HG03159 (cell line): ENCODE measurements around the gene MYH14.

Experiments used
- ATAC-seq: cut with Tn5 transposase; IDR thresholded peaks from one replicate; pipeline ENCODE4 v1.9.1; 2021; ENCODE audit warnings: mild to moderate bottlenecking, moderate library complexity; ENCODE audit not compliant: unreplicated experiment

Gene MYH14

DNA sequence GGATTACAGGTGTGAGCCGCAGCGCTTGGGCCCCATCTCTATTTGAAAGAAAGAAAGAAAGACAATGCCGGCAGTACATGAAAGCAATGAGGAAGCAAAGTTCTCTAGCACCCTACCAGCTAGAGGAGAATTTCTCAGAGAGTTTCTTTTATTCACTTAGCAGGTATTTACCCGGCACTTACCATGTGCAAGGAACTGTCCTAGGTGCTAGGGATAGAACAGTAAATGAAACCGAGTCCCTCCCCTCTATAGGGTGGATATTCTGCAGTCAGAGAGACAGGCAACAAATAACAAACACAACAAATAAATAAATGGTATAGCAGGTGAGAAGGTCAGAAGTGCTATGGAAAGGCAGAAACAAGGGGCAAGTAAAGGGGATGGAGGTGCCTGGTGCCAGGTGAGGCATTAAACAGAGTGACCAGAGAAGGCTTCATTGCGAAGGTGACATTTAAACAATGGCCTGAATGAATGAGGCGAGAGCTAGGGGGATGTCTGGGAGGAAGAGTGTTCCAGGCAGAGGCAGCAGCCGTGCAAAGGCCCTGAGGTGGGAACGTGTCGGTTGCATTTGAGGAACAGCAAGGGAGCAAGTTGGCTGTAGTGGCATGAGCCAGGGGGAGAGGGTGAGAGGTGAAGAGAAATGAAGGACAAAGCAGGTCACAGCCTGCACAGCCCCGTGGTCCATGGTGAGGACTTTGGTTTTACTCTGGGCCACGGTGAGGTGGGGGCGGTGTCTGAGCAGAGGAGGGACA, 10.8 kb upstream of the MYH14 start:
- ATAC-seq = no peak

DNA sequence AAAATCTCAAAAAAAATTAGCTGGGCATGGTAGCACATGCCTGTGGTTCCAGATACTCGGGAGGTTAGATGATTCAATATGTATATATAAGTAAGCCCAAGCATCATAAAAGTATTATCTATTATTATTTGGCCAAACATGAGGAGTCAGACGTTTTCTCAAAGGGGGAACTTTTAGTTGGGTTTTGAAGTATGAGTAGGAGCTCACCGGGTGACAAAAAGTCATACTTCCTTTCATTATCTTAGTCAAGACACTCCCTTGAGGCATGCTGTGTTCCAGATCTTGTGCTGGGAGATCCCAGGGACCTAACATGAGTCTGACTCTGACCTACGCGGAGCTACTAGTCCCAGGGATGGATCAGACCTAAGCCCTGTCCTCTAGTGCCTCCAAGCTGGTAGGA, 8.2 kb upstream of the MYH14 start:
- ATAC-seq = no peak

DNA sequence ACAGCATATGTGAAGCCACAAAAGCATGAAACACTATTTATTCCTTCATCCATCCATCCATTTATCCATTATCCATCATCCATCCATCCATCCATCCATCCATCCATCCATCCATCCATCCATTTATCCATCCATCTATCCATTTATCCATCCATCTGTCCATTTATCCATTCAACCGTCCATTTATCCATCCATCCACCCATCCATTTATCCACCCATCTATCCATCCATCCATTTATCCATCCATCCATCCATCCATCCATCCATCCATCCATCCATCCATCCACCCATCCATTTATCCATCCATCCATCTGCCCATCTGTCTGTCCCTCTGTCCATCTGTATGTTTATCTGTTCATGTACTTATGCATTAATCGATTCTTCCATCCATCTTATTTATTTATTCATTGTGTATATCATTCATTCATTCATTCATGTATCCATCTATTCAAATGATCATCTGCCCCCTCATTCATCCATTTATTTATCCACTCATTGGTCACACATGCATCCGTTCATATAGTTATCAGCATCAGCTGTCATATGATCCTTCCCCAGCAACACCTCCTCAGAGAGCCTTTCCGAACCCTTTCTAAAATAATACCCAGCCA, 7.0 kb upstream of the MYH14 start:
- ATAC-seq = no peak

DNA sequence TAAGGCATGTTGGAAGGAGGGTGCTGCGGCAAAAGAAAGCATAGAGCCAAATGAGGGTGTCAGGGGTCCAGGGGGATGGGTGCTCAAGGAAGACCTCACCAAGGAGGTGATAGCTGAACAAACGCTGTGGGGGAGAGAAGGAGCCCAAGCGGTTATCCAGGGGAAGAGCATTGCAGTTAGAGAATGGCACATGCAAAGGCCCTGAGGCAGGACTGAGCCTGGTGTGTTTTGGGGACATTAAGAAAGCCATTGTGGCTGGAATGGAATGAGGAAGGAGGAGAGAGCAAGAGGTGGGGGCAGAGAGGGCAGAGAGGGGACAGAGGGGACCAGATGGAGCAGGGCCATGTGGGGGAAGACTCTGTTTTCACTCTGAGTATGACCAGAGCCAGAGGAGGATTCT, 6.1 kb upstream of the MYH14 start:
- ATAC-seq = no peak

DNA sequence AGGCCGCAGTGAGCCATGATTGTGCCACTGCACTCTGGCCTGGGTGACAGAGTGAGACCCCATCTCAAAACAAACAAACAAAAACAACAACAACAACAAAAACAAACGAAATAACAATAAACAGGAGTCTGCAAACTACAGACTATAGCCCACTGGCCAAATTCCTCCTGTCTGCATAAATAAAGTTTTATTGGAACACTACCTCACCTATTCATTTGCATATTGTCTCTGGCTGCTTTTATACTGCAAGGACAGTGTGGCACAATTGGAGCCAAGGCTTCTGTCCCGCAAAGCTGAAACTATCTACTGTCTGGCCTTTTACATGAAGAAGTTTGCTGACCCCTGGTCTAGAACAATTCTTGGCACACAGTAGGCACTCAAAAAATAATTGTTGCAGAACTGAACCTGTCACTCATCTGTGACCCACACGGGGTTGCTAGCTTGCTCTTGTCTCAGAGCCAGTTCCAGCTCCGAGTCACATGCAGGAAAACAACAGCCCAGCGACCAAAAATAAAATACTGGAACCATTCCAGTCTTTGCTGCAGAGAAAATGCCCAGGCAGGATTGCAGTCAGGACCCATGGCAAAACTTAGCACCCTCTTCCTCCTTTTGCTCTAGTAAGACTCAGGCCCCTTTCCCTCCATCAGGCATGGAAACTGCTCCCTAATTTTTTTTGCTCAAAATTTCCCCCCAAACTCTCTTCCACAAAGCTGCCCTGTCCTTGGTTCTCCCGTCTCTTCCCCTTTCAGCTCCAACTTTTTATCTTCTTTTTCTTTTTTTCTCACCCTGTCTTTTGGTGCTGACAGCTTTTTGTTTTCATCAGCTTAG, 4.8 kb upstream of the MYH14 start:
- ATAC-seq = no peak

DNA sequence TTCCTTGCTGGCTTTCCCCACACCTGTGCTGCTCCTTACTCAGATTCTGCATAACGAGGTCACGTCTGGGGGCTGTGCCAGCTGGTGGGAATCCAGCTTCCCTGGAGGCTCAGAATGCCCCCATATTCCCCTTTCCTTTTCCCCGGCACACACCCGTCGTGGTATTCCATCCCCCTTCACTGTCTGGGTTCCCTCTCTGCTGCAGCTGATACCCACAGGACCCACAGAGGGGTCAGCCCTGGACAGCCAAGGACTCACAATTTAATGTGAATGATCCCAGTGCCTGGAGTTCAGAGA, 4.2 kb upstream of the MYH14 start:
- ATAC-seq = no peak

DNA sequence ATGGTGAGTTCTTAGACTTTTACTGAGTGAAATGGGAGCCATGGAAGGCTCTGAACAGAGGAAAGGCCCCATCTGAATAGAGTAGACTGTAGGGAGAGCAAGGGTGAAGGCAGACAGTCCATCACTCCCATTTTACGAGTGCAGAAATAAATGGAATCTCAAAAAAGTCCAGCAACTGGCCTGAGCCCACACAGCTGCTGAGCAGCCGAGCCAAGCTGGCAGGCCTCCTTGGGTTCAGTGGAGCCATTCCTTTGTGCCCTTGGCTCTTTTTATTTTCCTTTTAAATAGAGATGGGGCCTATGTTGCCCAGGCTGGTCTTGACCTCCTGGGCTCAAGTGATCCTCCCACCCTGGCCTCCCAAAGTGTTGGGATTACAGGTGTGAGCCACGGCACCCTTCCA, 1.0 kb upstream of the MYH14 start:
- no peak for ATAC-seq

DNA sequence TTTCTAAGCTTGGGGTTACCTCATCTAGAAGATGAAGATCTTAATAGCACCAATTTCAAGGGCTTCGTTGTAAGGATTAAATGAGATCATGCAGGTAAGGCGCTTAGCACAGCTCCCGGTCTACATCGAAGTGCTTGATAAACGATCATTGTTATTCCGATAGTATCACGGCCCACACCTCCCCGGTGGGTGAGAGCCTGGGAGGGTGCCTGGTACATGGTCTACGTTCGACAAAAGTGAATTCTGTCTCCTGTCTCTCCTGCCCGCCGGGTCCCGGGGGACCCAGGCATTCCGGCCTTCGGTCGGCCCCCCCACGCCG, 501 bp upstream of the MYH14 start:
- ATAC-seq = no peak

DNA sequence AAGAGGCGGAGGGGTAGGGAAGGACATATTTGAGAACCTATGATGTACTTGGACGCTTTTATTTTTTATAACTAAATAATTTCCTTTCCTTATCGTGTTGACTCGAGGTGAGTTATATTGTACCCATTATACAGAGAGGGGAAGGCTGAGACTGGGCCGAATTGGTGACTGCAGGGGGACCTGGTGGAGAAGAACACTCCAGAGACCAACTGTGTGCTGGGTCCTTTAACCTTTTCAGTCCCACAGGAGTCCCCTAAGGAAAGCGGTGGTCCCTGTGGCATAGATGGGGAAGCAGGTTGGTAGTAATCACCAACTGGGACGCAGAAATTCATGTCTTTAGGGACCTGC, 633 bp downstream of the MYH14 start:
- ATAC-seq = no peak

DNA sequence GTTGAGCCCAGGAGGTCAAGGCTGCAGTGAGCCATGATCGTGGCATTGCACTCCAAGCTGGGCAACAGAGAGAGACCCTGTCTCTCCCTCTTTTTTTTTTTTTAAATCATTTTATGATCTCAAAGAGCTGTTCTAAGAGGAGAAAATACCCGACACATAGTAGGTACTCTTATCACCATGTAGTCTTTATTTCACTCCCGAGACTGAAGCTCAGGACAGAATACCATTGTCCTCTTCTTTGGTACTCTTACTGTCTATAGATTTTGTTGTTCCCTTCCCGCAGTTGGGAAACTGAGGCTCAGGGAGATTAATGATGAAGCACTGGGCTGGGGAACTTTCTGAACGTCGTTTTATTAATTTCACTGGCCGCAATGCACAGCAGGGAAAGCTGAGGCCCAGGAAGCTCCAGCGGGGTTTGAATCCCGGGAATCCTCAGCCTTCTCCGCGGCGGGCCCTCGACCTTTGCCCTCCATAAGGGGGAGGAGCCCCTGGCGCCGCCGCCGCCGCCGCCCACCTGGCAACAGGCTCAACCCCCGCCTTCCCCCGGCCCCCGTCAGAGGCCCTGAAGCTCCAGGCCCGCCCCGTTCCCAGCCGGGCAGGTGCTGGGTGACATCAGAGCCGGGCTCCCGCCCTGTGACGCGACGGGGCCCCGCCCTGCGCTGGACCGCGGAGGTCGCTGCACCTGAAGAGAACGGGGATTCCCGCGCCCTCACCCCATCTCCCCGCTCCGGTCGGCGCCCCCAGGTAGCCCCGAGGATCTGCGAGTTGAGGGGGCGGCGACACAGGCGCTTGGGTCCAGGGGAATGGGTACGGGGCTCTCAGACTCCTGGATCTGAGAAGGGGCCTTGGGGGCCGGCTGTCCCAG, 1.6 kb downstream of the MYH14 start:
- no peak for ATAC-seq

DNA sequence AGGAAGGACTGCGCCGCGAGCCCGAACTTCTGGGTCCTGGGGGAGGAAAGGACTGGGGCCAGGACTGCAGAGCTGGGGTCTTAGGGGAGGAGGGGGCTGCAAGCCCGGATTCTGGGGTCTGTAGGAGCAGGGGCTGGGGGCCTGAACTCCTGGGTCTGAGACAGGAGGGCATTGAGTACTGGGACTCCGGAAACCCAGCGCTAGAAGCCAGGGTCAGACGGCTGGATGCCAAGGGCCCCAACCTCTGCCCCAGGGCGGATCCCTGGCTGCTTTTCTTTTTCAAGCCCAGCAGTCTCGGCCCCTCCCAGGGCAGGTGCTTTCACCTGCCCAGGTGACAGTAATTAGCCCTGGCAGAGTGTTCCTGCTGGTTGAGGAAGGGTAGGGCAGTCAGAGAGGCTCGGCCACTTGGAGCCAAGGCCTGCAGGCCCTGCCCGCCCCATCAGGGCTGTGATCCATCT, 2.3 kb downstream of the MYH14 start:
- ATAC-seq = no peak

DNA sequence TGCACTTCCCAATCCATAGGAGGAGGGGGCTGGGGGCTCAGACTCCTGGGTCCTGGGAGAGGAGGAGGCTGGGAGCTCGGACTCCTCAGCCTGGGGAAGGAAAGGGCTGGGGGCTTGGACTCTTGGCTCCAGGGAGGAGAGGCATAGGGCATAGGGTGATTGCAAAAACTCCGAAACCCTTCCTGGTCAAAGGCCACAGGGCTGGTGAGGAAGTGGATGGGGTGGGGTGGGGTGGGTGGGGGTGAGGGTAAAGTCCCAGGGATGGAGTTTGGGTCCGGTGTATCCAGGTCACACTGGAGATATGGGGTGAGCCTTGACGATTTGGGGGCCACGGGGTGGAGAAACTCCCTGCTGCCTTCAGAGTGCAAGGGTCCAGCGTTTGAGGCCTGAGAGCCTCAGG, 2.8 kb downstream of the MYH14 start:
- ATAC-seq = no peak

DNA sequence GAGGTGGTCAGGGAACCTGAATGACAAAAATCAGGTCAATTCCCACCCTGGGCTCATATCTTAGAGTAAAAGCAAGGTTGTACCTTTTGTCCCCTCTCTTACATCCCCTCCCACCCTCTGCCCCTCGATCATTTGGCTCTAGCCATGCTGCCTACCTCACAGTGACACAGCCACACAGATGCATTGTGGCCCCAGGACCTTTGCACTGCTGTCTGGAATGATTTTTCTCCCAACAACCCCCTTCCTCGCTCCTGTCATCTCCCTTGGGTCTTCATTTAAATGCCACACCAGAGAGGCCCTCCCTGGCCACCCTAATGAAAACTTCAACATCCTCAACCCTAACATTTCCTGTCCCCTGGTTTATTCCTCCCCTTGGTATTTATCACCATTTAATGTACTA, 4.3 kb downstream of the MYH14 start:
- no peak for ATAC-seq

DNA sequence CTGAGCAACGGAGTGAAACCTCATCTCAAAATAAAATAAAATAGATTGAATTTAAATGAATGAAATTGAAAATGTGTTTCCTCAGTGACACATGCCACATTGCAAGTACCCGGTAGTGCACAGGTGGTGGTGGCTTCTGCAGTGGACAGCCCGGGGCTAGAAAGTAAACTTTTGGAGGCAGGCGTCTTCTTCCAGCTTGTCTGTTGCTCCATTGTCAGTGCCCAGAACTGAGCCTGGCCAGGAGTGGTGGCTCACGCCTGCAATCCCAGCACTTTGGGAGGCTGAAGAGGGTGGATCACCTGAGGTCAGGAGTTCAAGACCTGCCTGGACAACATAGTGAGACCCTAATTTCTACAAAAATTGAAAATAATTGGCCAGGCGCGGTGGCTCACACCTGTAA, 5.7 kb downstream of the MYH14 start:
- ATAC-seq = no peak

DNA sequence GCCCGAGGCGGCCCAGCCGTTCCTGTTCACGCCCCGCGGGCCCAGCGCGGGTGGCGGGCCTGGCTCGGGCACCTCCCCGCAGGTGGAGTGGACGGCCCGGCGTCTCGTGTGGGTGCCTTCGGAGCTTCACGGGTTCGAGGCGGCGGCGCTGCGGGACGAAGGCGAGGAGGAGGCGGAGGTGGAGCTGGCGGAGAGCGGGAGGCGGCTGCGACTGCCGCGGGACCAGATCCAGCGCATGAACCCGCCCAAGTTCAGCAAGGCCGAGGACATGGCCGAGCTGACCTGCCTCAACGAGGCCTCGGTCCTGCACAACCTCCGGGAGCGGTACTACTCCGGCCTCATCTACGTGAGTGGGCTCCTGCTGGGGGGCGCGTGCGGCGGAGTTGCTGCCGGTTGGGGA, 7.0 kb downstream of the MYH14 start:
- no peak for ATAC-seq

DNA sequence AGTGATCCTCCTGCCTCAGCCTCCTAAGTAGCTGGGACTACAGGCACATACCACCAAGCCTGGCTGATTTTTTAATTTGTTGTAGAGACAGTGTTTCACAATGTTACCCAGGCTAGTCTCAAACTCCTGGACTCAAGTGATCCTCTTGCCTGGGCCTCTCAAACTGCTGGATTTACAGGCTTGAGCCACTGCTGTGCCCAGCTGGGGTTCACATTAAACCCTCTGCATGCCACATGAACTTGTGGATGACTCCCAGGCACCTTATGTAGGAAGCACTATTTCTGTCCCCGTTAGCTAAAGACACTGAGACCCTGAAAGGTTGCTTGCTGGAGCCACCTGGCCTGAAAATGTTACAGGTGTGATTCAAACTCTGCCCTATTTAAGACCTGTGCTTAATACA, 10.5 kb downstream of the MYH14 start:
- no peak for ATAC-seq

DNA sequence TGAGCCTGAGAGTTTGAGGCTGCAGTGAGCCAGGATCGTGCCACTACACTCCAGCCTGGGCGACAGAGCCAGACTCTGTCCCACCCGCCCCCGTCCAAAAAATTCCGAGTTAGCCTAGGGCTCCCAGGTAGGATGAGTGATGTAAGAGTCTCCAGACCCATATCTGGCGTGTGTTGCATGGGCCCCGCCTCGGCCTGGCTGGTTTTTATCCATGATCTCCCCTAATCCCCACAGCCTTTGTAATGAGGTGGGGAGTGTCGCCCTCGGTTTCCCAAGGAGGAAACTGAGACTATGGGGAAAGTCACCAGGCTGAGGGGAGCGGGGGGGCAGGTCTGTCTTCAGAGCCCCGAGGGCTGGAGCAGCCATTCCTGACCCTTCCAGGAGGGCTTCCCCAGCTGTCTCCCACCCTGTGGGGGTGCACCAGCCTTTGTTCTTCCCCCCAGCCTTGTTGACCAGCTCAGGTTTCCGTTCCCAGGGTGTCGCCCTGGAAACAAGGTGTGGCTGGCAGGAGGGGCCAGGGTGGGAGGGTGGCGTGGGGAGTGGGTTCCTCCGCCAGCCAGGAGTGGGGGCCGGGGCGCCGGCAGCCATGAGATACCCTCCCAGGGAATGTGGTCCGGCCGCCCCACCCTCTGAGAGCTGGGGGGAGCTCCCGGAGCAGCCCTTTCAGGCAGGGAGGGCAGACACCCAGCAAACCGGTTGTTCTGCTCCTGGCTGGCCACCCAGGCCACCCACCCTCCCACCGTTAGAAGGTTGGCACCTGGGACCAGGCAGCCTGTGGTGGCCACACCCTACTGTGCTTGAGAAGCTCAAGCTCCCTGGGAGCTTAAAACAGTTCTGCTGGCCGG, 11.5 kb downstream of the MYH14 start:
- ATAC-seq = no peak

DNA sequence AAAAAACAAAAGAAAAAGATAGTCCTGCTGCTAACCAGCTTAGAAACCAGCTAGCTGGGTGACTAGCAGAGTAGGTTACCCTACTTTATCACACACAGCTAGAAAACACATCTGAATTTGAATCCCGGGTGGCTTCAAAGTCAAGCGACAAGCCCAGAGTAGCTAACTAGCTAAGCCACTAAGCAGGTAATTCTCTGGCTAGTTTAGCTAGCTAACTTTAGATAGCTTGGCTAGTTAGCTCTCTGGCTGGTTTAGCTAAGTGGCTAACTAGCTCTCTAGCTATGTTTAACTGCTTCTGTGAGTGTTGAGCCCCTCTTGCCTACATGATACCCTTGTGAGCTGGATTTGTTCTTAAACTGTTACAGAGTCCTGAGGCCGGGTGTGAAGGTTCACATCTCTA, 12.4 kb downstream of the MYH14 start:
- ATAC-seq = no peak

DNA sequence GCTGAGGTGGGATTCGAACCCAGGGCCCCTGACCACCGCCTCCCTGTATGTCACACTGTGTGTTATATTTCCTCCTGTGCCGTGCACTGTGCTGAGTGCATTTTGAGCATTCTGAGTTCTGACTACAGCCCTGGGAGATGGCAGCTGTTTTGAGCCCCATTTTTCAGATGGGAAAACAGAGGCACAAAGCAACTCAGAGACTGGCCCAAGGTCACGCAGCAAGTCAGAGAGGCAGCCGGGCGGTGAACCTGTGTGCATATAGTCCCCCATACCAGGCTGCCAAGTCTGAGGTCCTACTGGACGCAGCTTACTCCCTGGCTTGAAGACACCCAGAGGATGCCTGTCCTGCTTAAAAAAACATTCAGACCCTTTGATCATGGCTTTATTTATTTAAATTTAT, 17.7 kb downstream of the MYH14 start:
- ATAC-seq = no peak

DNA sequence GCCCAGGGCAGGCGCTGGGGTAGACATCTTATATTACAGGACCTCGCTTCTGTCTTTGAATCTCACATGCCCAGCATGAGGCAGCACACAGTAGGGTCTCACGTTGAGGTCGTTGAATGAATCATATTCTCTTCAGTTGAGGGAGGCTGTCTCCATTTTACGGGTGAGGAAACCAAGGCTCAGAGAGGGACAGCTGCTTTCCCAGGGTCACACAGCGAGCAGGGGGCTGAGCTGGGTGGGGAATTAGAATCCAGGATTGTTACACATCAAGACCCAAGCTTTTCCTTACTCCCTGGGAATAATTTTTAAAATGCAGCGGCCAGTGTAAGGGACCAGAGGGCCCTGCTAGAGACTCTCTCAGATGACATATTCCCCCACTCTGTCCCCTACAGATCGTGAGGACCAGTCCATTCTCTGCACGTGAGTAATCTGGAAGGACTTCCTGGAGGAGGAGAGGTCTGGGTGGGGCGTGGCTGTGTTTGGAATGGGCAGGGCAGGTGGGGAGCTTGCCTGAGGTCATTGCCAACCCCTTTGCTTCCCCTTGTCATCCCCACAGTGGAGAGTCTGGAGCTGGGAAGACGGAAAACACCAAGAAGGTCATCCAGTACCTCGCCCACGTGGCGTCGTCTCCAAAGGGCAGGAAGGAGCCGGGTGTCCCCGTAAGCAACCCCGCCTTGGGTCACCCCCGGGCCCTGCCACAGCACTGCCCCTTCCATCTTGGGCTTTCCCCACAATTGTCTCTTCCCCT, 19.4 kb downstream of the MYH14 start:
- no peak for ATAC-seq
